HepG2 (cell line): ENCODE measurements around the gene UCP3. TPM values are rescaled to one million over a fixed set of nuclear protein-coding genes. Genes with fewer than 3 reads are reported as not detected.

Experiments used
- ARHGAP35 ChIP-seq: sonication (generic); formaldehyde crosslinking; IDR thresholded peaks from 2 replicates; pipeline ENCODE4 v1.9.0; 2022; ENCODE audit warnings: mild to moderate bottlenecking, inconsistent platforms, moderate library complexity, missing genetic modification reagents, borderline replicate concordance
- CBFB ChIP-seq: sonication (generic); formaldehyde crosslinking; IDR thresholded peaks from 2 replicates; pipeline ENCODE4 v1.4.0; 2020; ENCODE audit warnings: missing genetic modification reagents
- CBX2 ChIP-seq, 2 experiments: fragments of 200-600 bp in 1 of 2; sonication (generic); formaldehyde crosslinking in 1 of 2; IDR thresholded peaks; 2 replicates each; pipeline versions ENCODE4 v1.7.0 to v1.8.1; 2018 to 2022; ENCODE audit warnings: low read depth in 2 of 2, low read length in 1 of 2, mild to moderate bottlenecking in 1 of 2, missing genetic modification reagents in 1 of 2
- ETV5 ChIP-seq: IDR thresholded peaks from 2 replicates; pipeline ENCODE4 v1.6.1; 2018; ENCODE audit warnings: missing biosample characterization, missing genetic modification reagents, inconsistent platforms, borderline replicate concordance
- FUBP1 ChIP-seq: sonication (generic); formaldehyde crosslinking; IDR thresholded peaks from 2 replicates; pipeline ENCODE4 v1.5.1; 2020; ENCODE audit warnings: missing genetic modification reagents, mild to moderate bottlenecking, borderline replicate concordance
- NFE2 ChIP-seq: sonication (generic); formaldehyde crosslinking; IDR thresholded peaks from 2 replicates; pipeline ENCODE4 v1.4.0; 2020; ENCODE audit warnings: missing genetic modification reagents
- PAWR ChIP-seq: sonication (generic); formaldehyde crosslinking; IDR thresholded peaks from 2 replicates; pipeline ENCODE4 v1.4.0; 2020; ENCODE audit warnings: missing genetic modification reagents, mild to moderate bottlenecking, borderline replicate concordance
- PHB2 ChIP-seq: fragments of 450-650 bp; IDR thresholded peaks from 2 replicates; pipeline ENCODE4 v1.6.1; 2018; ENCODE audit not compliant: partially characterized antibody
- PTBP1 ChIP-seq: fragments of 200-400 bp; formaldehyde crosslinking; IDR thresholded peaks from 2 replicates; pipeline ENCODE4 v1.6.1; 2018; ENCODE audit warnings: low read length, low read depth; ENCODE audit not compliant: poor library complexity, severe bottlenecking
- RXRB ChIP-seq: IDR thresholded peaks from 2 replicates; pipeline ENCODE4 v1.6.1; 2016; ENCODE audit warnings: borderline replicate concordance, missing genetic modification reagents, missing compliant biosample characterization
- SP5 ChIP-seq: IDR thresholded peaks from 2 replicates; pipeline ENCODE4 v1.6.1; 2016; ENCODE audit warnings: low read depth, borderline replicate concordance
- TARDBP ChIP-seq: sonication (generic); formaldehyde crosslinking; IDR thresholded peaks from 2 replicates; pipeline ENCODE4 v1.8.0; 2022; ENCODE audit warnings: mild to moderate bottlenecking, missing genetic modification reagents
- TBX2 ChIP-seq: sonication (generic); formaldehyde crosslinking; IDR thresholded peaks from 2 replicates; pipeline ENCODE4 v1.5.0; 2020; ENCODE audit warnings: missing genetic modification reagents, mild to moderate bottlenecking, borderline replicate concordance
- TFDP1 ChIP-seq: IDR thresholded peaks from 2 replicates; pipeline ENCODE4 v1.6.1; 2016; ENCODE audit warnings: missing compliant biosample characterization, missing genetic modification reagents, borderline replicate concordance
- WIZ ChIP-seq: sonication (generic); formaldehyde crosslinking; IDR thresholded peaks from 2 replicates; pipeline ENCODE4 v1.5.1; 2020; ENCODE audit warnings: mild to moderate bottlenecking, missing genetic modification reagents
- ZBTB8A ChIP-seq: sonication (generic); formaldehyde crosslinking; IDR thresholded peaks from 2 replicates; pipeline ENCODE4 v1.4.0; 2020; ENCODE audit warnings: mild to moderate bottlenecking, low read depth, missing genetic modification reagents, borderline replicate concordance
- ZNF772 ChIP-seq: sonication (generic); formaldehyde crosslinking; IDR thresholded peaks from 2 replicates; pipeline ENCODE4 v1.5.0; 2020; ENCODE audit warnings: mild to moderate bottlenecking, missing genetic modification reagents
- ZNF891 ChIP-seq: sonication (generic); formaldehyde crosslinking; IDR thresholded peaks from 2 replicates; pipeline ENCODE4 v1.5.0; 2020; ENCODE audit warnings: mild to moderate bottlenecking, missing genetic modification reagents
- ZXDC ChIP-seq: sonication (generic); formaldehyde crosslinking; IDR thresholded peaks from 2 replicates; pipeline ENCODE4 v1.5.0; 2020; ENCODE audit warnings: mild to moderate bottlenecking, missing genetic modification reagents
- polyA plus RNA-seq, 8 experiments: library from polyadenylated mRNA; depleted of rRNA in 3 of 8; stranded (reverse) in 7 of 8; unstranded in 1 of 8; fragments of >200 nt; fragmentation: Illumina TruSeq in 4 of 8; extraction: Trizol in 4 of 8; gene quantifications; 2 replicates each; pipeline versions ENCODE4 v1.2.1 to v1.2.3, GENCODE V29; 2011 to 2016; ENCODE audit warnings: low read depth in 4 of 8, missing spikeins in 1 of 8, mixed read lengths in 1 of 8; ENCODE audit not compliant: insufficient read depth in 1 of 8
- total RNA-seq, 5 experiments: library from RNA; depleted of rRNA; stranded (reverse); fragments of >200 nt; fragmentation: Illumina TruSeq; extraction: Trizol; gene quantifications; 2 replicates each; pipeline ENCODE4 v1.2.3, GENCODE V29; 2016; ENCODE audit warnings: low read depth in 1 of 5

UCP3 gene
- total and polyA plus RNA-seq, 2 of the 13 experiments (the other 11 are each of a cell fraction or from before 2014, with no cell fraction given), result 0.37 TPM; not detected in 1

- TF ChIP-seq ZXDC (CRISPR knock-in tag) (peak; percentile 93), FUBP1 (peak; percentile 2; the same call in 1 of the 2 replicates), PAWR (CRISPR knock-in tag) (0 out of 2 replicates have a peak, but pooled peaks have one; percentile 7), CBFB (peak; percentile 80; the same call in 1 of the 2 replicates), WIZ (CRISPR knock-in tag) (0 out of 2 replicates have a peak, but pooled peaks have one; percentile 64), RXRB (CRISPR knock-in tag) (peak; percentile 60), TFDP1 (peak; percentile 96), NFE2 (CRISPR knock-in tag) (no peak), SP5 (peak; percentile 44; the same call in 1 of the 2 replicates), TBX2 (peak; percentile 93), ARHGAP35 (CRISPR knock-in tag) (peak; percentile 63; the same call in 1 of the 2 replicates), PTBP1 (no peak), ETV5 (peak; percentile 59), TARDBP (peak; percentile 80; the same call in 1 of the 2 replicates), ZNF772 (CRISPR knock-in tag) (peak; percentile 49; the same call in 1 of the 2 replicates), ZNF891 (peak; percentile 75; the same call in 1 of the 2 replicates), PHB2 (no peak), CBX2 (IDR thresholded peaks at IDR 0.05; ENCODE audit: low read depth, low read length) (no peak), CBX2 (CRISPR knock-in tag; IDR thresholded peaks at IDR 0.05; ENCODE audit: low read depth) (no peak), ZBTB8A (CRISPR knock-in tag) (peak; percentile 4; the same call in 1 of the 2 replicates)
Measured at GRCh38 chr11:73982990-73983740, 25.7 kb downstream of the UCP3 start (continued).
